Measurements from ENCODE around the gene DOCK2.

DNA sequence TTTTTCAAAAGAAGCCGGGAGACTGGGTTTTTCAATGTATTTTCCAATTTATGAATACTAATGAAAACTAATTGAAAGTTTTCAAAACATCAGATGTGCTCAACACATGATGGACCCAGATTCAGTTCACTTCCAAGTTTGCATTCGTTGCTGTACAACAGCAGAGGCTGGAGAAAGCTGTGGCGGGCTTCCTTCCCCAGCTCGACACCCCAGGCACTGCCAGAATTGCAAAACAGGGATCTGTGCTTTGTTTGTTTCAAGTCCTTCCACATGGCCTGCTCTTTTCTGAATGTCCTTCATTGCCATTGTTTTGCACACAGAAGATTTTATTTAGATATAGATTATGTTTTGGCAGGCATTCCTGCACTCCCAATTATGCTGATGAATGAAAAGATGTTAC is 373.5 kb downstream of the DOCK2 start:
- TF ChIP-seq, protein P1, sequence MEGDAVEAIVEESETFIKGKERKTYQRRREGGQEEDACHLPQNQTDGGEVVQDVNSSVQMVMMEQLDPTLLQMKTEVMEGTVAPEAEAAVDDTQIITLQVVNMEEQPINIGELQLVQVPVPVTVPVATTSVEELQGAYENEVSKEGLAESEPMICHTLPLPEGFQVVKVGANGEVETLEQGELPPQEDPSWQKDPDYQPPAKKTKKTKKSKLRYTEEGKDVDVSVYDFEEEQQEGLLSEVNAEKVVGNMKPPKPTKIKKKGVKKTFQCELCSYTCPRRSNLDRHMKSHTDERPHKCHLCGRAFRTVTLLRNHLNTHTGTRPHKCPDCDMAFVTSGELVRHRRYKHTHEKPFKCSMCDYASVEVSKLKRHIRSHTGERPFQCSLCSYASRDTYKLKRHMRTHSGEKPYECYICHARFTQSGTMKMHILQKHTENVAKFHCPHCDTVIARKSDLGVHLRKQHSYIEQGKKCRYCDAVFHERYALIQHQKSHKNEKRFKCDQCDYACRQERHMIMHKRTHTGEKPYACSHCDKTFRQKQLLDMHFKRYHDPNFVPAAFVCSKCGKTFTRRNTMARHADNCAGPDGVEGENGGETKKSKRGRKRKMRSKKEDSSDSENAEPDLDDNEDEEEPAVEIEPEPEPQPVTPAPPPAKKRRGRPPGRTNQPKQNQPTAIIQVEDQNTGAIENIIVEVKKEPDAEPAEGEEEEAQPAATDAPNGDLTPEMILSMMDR (IDR thresholded peaks at IDR 0.05; ENCODE audit: borderline replicate concordance, extremely low read depth, low read length, poor library complexity, severe bottlenecking), result no peak
- no peak for TF ChIP-seq EZH2 (IDR thresholded peaks at IDR 0.05; ENCODE audit: borderline replicate concordance, low read depth, low read length, severe bottlenecking)
